VCaP (cell line): ENCODE results near the gene AREL1.
A peak's percentile ranks its signal among the peaks of the same experiment; 100 is the strongest.

Experiments
- H3K27ac ChIP-seq: fragments of 450-650 bp; 2 replicates; pipeline ENCODE4 v1.5.1; 2017
- CTCF ChIP-seq: fragments of 450-650 bp; conservative IDR thresholded peaks from 2 replicates; pipeline ENCODE4 v1.5.1; 2017; ENCODE audit warnings: mild to moderate bottlenecking, moderate library complexity

The AREL1 gene

GRCh38 chr14:74697976-74698375, 14.9 kb downstream of the AREL1 start:
- H3K27ac ChIP-seq, result no peak overlapping the region
- TF ChIP-seq CTCF, result no peak

GRCh38 chr14:74697543-74697942, 15.3 kb downstream of the AREL1 start:
- H3K27ac ChIP-seq, result no peak overlapping the region
- no peak for TF ChIP-seq CTCF

- no peak overlapping the region for H3K27ac ChIP-seq
- no peak for TF ChIP-seq CTCF
These were observed 15.9 kb downstream of the AREL1 start for GRCh38 chr14:74697011-74697410.

GRCh38 chr14:74695406-74695805, 17.5 kb downstream of the AREL1 start:
- TF ChIP-seq CTCF, result no peak
- H3K27ac ChIP-seq, result no peak overlapping the region

GRCh38 chr14:74693191-74693590, 19.7 kb downstream of the AREL1 start:
- TF ChIP-seq CTCF, result no peak
- no peak overlapping the region for H3K27ac ChIP-seq

GRCh38 chr14:74691456-74691855, 21.4 kb downstream of the AREL1 start:
- no peak overlapping the region for H3K27ac ChIP-seq
- no peak for TF ChIP-seq CTCF

GRCh38 chr14:74685921-74686678, 26.8 kb downstream of the AREL1 start:
- peak overlapping the region; percentile 25; the same call in 1 of the 2 replicates for H3K27ac ChIP-seq
- TF ChIP-seq CTCF, result no peak
